Left lobe of liver (tissue), 2 donors: ENCODE data around the gene USP32. TPM values are rescaled to one million over a fixed set of nuclear protein-coding genes. Genes with fewer than 3 reads are reported as not detected.
"Not testable (repeated sequence)": the region's sequence is repeated elsewhere in the genome, so short reads cannot be mapped to it uniquely, and the experiment has no call there.

Experiments
- ATAC-seq: fragments of 200-7000 bp; cut with Tn5 transposase; one replicate; pipeline ENCODE4 v1.9.1; 2020; ENCODE audit warnings: mild to moderate bottlenecking, moderate library complexity
- DNase-seq: peaks from one replicate; pipeline ENCODE4 v3.0.0-alpha.2; 2020; ENCODE audit warnings: low spot score
- total RNA-seq: library from RNA; stranded (reverse); gene quantifications from one replicate; pipeline ENCODE4 v1.2.1, GENCODE V29; 2021
- donor health status: DM: no; HTN: no; CAD: no; lungs with moderate emphysema.
- donor health status: DM: no; HTN: yes; CAD: no.

Gene USP32
- total RNA-seq, 1 donor from 2014 or later = 25.9 TPM

DNA sequence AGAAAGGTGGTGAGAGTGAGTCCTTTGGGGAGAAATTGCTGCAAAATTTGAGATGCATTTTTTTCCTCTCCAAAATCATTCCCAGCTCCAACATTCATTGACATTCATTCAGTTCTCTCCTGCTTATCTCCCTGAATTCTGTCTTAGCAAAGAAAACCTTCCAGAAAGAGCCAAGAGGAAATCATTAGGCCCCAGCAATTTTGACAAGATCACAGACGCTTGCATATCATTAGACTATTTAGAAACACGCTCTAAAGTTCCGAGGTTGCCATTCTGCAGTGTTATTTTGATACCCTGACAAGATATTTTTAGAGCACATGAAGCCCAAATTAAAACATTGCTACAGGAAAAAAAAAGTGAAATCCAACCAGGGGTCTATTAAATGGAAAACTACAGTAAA lies 20.8 kb upstream of the USP32 start:
- DNase-seq (no peak), ATAC-seq (no peak)

DNA sequence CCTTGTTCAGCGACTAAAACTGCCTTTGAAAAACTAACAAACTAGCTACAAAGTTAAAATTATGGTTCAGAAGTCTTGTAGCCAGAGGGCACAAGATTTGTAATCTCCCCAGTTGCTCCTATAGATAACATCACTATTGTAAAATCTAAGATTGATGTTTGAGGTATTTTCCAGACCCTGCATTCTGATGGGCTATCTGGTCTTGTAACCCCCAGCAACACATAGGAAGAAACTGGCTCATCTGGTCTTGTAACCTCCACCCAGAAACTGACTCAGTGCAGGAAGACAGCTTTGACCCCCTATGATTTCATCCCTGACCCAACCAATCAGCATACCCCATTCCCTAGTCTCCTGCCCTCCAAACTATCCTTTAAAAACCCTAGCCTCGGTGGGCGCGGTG lies 18.1 kb upstream of the USP32 start:
- ATAC-seq (no peak), DNase-seq (no peak)

DNA sequence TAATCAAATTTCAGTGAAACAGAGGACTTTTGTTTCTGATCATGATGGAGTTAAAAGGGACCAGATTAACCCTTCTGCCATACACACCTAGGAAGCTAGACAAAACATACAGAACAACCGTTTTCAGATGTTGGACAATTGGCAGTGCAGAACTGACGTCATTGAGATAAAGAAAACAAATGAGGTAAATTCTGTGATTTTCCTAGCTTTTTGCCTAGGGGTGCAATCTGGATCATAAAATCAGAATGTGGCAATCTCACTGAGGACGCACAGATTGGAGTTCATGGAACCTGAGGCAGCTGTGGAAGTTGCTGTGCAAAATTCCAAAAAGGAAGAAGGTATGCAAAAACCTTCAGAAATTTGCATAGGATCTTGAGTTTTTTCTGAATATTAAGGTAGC lies 15.0 kb upstream of the USP32 start:
- ATAC-seq (no peak), DNase-seq (no peak)

DNA sequence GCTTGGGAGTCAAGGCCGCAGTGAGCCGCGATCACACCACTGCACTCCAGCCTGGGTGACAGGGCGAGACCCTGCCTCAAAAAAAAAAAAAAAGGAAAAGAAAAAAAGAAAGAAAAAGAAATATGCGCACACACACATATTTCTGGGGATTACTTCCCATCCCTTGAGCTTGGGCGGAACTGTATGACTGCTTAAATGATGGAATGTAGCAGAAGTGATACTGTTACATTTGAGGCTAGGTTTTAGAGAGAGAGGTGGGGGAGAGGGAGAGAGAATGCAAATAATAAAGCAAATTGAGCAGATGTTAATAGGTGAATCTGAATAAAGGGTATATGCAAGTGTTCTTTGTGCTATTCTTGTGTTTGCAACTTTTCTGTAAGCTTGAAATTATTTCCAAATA lies 12.0 kb upstream of the USP32 start:
- ATAC-seq (no peak), DNase-seq (no peak)

DNA sequence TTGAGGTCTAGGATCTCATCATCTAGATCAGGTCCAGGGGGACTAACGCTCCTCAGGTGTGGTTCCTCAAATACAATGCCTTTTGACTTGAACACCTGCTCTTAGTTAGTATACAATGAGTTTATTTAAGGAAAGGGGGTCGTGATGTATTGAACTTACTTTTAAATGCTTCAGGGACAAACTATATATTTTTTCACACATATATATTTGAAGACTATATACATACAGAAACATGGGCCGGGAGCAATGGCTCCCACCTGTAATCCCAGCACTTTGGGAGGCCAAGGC lies 11.5 kb upstream of the USP32 start:
- ATAC-seq = no peak
- no peak for DNase-seq

DNA sequence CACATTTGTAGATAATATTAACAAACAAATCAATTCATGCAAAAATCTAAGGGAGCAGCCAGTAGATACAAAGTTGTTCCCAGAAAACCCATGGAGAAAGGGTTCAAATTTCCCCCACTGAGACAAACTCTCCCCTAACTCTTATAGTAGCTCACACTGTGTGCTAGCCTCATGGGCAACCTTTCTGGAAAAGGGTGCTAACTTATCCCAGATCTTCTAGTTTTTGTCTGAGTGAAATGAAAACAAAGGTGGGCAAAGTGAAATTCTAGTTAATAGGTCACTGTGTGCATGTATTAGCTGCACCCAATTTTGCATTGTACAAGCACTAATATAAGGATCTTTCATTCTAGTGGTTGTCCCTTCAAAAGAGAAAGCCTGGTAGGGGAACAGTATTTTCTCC lies 9.9 kb upstream of the USP32 start:
- ATAC-seq (no peak), DNase-seq (no peak)

DNA sequence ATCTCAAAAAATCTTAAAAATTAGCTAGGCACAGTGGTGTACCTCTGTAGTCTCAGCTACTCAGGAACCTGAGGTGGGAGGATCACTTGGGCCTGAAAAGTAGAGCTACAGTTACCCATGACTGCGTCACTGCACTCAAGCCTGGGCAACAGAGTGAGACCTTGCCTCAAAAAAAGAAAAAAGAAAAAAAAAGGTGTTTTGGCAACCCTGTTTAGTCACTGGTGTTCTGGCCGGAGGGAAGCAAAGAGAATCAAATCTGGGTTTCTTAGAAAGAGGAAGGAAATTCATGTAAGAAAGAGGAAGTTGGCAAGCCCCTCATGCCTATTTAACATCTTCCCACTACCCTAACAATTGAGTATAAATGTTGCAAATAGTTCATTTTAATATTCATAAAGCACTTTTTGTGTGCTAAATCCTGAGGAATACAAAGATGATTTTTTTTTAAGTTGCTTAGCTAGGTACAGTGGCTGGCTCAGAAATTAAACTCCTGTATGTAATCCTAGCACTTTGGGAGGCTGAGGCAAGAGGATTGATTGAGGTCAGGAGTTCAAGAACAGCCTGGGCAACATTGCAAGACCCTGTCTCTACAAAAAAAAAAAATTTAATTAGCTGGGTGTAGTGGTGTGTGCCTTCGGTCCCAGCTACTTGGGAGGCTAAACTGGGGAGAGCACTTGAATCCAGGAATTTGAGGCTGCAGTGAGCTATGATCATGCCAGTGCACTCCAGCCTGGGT lies 6.5 kb upstream of the USP32 start:
- no peak for DNase-seq
- no peak for ATAC-seq

DNA sequence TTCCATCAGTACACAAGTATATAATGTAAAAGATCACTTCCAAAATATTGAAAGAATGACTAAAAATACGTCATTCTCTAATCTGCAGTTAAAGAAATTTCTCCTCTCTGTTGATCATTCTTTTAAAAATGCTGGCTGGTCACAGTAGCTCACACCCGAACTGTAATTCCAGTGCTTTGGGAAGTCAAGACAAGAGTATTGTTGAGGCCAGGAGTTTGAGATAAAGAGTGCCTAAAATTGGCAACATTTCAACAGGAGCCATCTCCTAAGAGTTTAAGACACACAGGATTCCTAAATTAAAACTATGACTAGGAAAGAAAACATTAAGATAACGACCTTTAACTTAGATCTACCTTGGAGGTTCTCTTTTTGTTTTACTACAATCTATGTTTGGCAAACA lies 4.5 kb upstream of the USP32 start:
- ATAC-seq = no peak
- no peak for DNase-seq

DNA sequence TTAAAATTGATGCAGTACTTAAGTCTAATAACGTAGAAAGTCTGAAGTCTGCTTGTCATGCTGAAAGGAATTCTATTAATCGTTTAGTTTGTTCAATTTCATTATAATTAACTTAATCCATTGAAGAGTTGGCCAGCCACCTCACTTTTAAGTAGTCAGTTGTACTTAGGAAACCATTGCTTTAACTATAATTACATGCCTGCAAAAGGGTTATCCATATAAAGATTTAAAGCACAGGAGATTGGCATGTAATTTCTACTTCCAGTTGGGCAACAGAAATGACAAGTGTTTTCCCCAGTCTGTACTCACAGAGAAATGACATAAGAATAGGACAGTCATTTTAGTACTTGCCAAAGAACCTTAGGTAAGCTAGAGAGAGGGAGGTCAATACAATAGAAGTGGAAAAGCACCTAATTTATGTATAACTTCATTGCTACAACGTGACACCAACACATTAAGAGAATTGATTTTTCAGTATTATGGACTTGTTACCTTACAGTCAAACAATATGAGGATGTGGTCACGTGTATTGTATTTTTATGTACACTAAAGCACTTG lies 3.7 kb upstream of the USP32 start:
- no peak for ATAC-seq
- no peak for DNase-seq

DNA sequence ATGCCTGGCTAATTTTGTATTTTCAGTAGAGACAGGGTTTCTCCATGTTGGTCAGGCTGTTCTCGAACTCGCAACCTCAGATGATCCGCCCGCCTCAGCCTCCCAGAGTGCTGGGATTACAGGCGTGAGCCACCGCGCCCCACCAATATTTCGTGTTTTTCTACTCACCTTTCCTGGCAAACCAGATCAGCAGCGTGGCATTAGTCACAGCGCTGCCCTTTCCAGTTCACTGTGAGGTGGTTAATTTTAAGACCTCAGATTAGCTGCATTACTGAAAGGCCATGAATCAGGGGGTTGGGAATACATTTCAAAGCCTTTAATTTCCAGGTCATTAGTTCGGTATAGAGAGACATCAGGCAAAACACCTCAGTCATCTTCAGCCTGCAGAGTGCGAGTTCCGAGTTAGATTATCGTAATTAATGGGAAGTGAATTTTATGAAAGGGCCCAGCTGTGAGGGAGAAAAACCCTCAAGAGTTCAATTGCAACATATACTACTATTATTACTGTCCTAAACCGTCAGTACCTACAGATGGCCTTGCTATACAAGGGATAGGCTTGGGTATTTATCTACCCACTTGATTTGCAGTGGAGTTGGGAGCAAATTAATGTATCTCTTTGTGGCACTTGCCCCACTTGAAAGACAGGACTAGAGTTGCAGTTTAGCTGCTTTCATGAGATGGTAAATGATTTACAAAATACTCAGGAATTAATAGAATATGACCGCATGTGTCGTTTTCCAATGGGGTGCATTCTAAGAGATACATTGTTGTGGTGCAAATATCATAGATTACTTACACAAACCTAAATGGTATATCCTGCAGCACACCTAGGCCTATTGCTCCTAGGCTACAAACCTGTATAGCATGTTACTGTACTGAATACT lies 2.1 kb upstream of the USP32 start:
- ATAC-seq (no peak), DNase-seq (no peak)

DNA sequence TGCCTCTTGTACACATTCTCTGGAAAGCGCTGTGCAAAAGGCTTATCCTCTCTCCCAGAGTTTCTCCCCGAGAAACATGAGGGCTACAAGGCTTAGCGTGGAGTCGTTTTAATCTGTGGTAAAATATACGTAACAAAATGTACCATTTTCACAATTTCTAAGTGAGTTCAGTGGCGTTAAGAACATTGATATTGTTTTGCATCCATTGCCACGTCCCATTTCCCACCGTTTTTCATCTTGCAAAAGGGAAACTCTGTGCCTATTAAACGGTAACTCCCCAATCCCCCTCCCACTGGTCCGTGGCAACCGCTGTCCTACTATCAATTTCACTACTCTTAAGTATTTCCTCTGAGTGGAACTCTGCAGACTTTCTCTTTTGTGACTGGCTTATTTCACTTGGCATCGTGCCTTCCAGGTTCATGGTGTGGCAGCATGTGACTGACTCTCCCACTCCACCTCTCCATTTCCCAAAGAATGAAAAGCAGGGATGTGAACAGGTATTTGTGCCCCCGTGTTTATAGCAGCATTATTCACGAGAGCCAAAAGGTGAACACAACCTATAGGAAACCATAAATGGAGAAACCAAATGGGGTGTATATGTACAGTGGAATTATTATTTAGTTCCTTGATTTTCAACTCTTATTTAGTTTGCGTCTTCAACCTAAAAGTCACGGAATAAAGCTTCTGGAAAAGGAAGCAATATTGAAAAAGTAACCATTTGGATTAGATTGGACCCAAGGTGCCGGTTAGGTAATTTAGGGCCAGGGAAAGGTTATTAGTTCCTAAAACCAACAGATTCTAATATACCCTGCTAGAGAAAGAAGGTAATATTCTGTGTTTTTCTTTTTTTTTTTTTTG lies 1.1 kb upstream of the USP32 start:
- DNase-seq (peak; percentile 56), ATAC-seq (peak; percentile 4)

DNA sequence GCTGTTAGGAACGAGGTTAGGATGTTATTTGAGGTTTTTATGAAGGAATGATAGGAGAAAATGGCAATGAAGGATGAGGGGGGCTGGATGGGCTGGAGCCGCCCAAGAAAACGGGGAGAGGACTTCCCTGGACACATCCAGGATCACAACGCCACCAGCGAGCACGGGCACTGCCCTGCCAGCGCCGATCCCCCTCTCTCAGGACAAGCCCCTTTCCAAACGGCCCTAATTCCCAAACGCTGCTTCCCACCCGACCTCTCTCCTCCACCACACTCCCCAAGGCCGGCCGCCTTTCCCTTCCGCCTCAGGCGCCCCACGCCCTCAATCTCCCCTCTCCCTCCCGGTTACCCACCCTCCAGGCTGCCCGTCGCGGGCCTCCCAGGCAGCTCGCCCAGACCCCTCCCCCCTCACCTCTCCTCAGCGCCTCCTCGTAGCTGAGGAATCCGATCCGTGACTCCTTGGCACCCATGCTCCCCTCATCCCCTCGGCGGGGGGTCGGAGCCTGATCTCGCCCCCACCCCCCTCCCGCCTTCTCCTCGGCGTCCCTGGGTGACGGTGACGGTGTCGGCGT lies 377 bp downstream of the USP32 start:
- ATAC-seq (peak; percentile 49), DNase-seq (no peak)

DNA sequence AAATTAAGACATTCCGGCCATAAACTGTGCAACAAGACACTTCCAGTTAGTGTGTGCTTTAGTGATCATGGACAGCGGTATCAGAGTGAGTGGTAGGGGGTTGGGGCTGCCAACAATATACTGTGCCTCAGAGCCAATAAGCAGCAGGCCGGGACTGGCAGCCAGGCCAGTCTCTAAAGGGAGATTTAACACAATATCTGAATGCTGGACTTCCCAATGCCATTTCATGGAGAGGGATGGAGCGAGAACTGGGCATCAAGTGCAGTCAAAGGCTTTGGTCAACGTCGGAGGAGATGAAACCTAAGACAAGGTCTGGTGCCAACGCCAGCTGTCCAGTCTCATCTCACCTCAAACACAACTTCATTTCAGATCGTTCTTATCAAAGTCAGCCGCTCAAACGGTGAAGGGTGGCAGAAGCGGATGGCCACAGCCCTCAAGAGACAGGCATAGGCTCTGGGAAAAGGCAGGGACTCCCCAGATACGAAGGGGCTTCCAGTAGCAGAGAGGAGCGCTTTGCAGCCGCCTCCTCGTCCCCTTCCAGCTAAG lies 935 bp downstream of the USP32 start:
- ATAC-seq = peak; percentile 15

DNA sequence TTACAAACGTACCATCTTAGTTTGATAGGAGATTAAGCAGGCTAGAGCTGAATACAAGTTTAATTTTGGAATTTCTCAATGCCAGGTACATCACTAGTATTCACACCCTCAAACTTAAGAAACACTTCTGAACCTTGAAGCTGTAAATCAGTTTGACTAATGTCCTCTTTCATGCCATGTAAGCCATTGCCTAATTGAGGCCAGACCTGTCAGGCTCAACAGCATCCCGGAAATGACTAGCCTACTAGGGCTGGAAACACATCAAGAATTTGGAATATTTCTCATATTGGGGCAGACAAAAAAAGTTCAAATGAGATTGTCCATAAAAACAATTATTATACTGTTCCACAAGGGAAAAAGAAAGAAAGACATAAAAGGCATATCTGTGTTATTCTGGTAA lies 1.7 kb downstream of the USP32 start:
- no peak for ATAC-seq
- no peak for DNase-seq

More for the DNA sequence above, 935 bp downstream of the USP32 start:
- no peak for DNase-seq

DNA sequence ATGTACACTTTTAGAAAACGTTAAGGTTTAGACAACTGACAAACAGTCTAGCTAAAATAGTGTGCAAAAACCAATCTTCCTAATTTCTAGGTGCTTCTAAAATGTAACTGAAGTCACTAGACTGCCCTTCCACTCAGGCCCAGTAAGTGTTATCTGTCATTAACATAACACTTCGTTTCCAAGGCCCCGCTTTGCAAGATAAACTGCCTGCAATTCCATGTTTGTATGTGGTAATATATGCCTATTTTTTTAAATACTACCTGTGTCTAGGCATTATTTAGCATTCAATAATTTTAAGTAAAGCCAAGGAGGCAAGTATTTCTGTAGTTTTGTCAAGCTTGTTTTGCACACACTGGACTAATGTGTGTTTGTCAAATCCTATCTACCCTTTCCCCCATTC lies 3.2 kb downstream of the USP32 start:
- DNase-seq (no peak), ATAC-seq (no peak)

DNA sequence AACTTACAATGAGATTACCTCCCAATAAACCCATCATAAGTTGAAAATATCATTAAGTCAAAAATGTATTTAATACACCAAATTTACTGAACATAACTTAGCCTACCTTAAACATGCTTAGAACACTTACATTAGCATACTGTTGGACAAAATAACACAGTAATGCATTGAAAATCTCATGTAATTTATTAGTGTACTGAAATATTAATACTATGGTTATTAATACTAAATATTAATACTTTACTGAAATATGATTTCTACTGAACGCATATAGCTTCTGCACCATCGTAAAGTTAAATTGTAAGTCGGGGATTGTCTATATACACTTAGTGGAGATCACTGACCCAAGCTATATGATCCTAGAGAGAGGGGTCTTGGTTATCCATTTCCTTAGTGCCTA lies 4.3 kb downstream of the USP32 start:
- DNase-seq (no peak), ATAC-seq (no peak)

DNA sequence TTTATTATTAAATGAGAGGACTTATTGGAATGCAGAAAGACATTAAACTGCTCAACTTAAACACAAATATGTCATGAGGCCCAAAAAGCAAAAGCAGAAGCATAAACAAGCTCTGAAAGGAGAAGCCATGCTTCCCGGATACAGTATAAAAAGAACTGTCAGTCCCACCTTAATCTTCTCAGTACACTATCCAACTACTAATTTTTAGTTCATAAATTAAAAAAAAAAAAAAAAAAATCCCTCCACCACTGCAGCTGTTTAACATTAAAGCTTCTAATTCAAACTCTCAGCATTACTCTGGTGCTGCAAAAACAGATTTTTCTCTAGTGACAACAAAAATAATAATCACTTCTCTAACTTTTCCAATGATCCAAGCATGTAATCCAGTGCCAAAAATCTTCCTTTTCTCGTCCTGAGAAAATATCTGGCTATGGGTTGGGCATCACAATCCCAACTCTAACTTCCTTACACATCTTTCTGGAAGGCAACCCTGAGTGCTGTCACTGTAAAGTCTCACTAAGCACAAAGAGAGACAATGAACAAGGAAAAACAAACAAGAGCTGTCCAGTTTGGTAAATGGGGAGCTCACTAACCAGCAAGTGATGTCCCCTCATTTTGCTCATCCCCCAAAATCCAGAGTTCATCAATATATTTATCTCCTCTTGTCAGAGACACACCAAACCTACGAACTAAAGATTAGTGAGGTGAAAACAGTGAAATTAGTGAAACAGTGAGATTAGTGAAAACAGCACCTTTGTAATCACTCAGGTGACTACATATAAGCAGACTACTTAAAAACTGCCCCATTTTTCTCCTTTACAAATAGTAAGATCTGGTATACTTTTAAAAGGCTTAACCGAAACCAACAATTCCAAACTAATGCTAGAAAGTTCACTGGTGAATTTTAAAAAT lies 5.5 kb downstream of the USP32 start:
- ATAC-seq (no peak), DNase-seq (no peak)

DNA sequence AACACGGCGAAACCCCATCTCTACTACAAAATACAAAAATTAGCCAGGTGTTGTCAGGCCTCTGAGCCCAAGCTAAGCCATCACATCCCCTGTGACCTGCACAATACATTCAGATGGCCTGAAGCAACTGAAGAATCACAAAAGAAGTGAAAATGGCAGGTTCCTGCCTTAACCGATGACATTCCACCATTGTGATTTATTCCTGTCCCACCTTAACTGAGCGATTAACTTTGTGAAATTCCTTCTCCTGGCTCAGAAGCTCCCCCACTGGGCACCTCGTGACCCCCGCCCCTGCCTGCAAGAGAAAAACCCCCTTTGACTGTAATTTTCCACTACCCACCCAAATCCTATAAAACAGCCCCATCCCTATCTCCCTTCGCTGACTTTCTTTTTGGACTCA lies 7.0 kb downstream of the USP32 start:
- not testable (repeated sequence) for DNase-seq, ATAC-seq

DNA sequence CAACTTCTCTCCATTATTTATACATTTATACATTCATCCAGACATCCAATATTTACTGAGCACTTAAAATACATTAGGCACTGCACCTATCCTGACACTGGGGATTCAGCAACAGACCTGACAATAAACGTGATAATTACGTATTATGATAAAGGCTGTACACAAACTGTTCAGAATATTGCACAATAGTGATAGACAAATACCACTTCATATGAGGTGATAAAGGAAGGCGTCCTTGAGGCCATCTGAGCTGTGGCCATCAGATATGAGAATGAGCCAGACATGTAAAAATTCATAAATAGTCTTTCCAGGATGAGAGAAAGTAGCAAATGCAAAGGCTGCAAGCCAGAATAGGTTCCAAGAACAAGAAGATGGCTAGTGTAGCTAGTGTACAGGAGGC lies 8.6 kb downstream of the USP32 start:
- ATAC-seq = no peak

DNA sequence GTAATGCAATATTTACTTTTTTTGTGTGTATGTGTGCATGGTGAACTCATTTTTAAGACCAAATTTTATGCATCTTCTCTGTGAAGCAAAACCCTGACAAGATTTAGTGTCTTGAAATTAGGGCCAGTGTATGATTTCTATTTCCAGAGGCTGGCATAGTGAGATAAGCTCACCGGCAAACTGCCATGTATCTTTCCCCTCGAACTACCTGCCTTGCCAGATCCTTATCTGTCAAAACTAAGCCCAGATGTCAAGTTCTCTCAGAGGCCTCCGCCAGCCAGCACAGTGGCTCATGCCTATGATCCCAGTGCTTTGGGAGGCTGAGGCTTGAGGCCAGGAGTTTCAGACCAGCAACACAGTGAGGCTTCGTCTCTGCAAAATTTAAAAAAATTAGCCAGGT lies 10.0 kb downstream of the USP32 start:
- ATAC-seq (peak; percentile 21), DNase-seq (no peak)

More for the DNA sequence above, 8.6 kb downstream of the USP32 start:
- no peak for DNase-seq
